GM06990 (cell line): Measurements from ENCODE around the gene PITHD1.
"Not testable (repeated sequence)": the region's sequence is repeated elsewhere in the genome, so short reads cannot be mapped to it uniquely, and the experiment has no call there.

ENCODE experiments used
- DNase-seq: peaks from one replicate; pipeline ENCODE4 v3.0.0-alpha.2; 2011; ENCODE audit not compliant: insufficient read length; ENCODE audit errors: extremely low read depth
- H3K27me3 ChIP-seq: replicated peaks from 2 replicates; pipeline ENCODE4 v1.6.0; 2011; ENCODE audit warnings: low read length; ENCODE audit not compliant: control insufficient read depth, insufficient read depth
- H3K36me3 ChIP-seq: 2 replicates; pipeline ENCODE4 v1.5.1; 2011; ENCODE audit warnings: low read length; ENCODE audit not compliant: control insufficient read depth, insufficient read depth
- H3K4me3 ChIP-seq: replicated peaks from 2 replicates; pipeline ENCODE4 v1.5.1; 2011; ENCODE audit warnings: low read depth, mild to moderate bottlenecking, control low read depth, low read length
- CTCF ChIP-seq: IDR thresholded peaks from 2 replicates; pipeline ENCODE4 v1.5.1; 2011; ENCODE audit warnings: low read length, control low read depth, mild to moderate bottlenecking, inconsistent platforms; ENCODE audit not compliant: insufficient read depth, poor library complexity, severe bottlenecking

PITHD1 gene

GRCh38 chr1:23799570-23800399, 21.6 kb downstream of the PITHD1 start:
- TF ChIP-seq CTCF: no peak
- H3K4me3 ChIP-seq: peak overlapping the region; percentile 93
- H3K36me3 ChIP-seq: peaks cover 16% of the 10 kb centered on the region
- DNase-seq: no peak
- no peaks in the 10 kb centered on the region for H3K27me3 ChIP-seq

- H3K4me3 ChIP-seq: peak within 1 kb of the TSS; percentile 93
- peak; percentile 96 for DNase-seq
- no peak for TF ChIP-seq CTCF
Measured at GRCh38 chr1:23800400-23801337, 22.5 kb downstream of the PITHD1 start, which contains the start of gene GALE. TSS of gene GALE (minus strand) at chr1:23800754. CDS start at chr1:23799007, 1,747 bp downstream.

GRCh38 chr1:23801338-23801748, 23.1 kb downstream of the PITHD1 start:
- peak overlapping the region; percentile 93 for H3K4me3 ChIP-seq
- DNase-seq: no peak
- no peaks in the 10 kb centered on the region for H3K27me3 ChIP-seq
- no peak for TF ChIP-seq CTCF
- peaks cover 14% of the 10 kb centered on the region for H3K36me3 ChIP-seq

More at GRCh38 chr1:23800400-23801337, 22.5 kb downstream of the PITHD1 start, which contains the start of gene GALE:
- Histone ChIP-seq H3K36me3 (peaks cover 16% of the 10 kb centered on the region), H3K27me3 (no peaks in the 10 kb centered on the region)

GRCh38 chr1:23801876-23802275, 23.7 kb downstream of the PITHD1 start:
- Histone ChIP-seq H3K27me3 (no peaks in the 10 kb centered on the region), H3K4me3 (no peak overlapping the region), H3K36me3 (peaks cover 9% of the 10 kb centered on the region)
- DNase-seq: no peak
- no peak for TF ChIP-seq CTCF

- H3K4me3 ChIP-seq, H3K27me3 ChIP-seq, DNase-seq, H3K36me3 ChIP-seq: not testable (repeated sequence)
Measured at GRCh38 chr1:23802809-23803342, 24.7 kb downstream of the PITHD1 start.

- Histone ChIP-seq H3K36me3 (peaks cover 8% of the 10 kb centered on the region), H3K4me3 (no peak overlapping the region), H3K27me3 (no peaks in the 10 kb centered on the region)
- DNase-seq: no peak
- TF ChIP-seq CTCF: no peak
Measured at GRCh38 chr1:23803674-23804073, 25.5 kb downstream of the PITHD1 start.
